TTC549 (cell line): Measurements from ENCODE around the gene SNX25.

Experiments used
- FAIRE-seq: peaks from 2 replicates; lab custom pipeline; 2012; peaks lifted over from hg19 to GRCh38; lab: Jason Lieb, UNC

Gene SNX25

GRCh38 chr4:185380320-185380719 lies 170.9 kb downstream of the SNX25 start:
- FAIRE-seq, result no peak

DNA sequence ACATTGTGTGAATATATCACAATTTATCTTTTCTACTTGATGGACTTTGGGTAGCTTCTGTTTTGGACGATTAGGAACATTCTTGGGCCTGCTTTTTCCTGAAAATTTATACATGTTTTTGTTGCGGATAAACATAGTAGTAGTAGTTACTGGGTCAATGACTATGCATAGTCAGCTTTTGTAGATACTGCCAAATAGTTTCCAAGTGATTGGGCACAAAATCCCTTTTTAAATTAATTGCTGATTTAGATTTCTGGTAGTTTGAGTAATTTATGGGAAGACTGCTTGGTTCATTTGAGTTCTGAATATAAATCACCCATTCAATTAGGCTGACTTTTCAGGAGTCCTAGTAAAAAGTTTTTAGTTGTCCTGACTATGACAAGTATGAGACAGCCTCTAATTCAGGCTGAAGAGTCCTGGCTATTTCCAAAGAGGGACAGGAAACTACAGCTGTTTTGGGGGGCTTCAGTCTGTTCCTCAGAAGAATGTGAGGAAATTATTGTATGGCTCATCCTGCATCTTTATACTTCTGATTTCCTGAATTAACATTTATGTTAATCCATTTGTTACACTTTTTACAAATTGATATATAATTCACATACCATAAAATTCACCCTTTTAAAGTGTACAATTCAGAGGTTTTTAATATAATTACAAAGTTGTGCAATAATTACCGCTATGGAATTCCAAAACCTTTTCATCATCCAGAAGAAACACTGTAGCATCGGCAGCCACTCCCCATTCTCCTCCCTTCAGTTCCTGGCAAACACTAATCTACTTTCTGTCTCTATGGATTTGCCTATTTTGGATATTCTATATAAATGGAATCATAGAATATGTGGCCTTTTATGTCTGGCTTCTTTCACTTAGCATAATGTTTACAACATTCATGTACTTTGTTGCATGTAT lies 172.1 kb downstream of the SNX25 start:
- FAIRE-seq, result no peak

DNA sequence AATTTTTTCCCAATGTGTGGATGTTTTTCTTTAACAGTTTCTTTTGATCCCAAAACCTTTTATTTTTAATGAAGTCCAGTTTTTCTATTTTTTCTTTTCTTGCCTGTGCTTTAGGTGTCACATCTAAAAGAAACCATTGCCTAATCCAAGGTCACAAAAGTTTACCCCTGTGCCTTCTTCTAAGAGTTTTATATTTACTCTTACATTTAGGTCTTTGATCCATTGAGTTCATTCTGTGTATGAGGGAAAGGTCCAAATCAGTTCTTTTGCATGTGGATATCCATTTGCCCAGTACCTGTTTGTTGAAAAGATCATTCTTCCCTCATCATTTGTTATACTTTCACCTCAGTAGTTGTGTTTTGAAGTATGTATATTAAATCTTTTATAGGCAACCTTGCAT lies 173.4 kb downstream of the SNX25 start:
- FAIRE-seq, result no peak

GRCh38 chr4:185383451-185383850 lies 174.1 kb downstream of the SNX25 start:
- FAIRE-seq, result no peak

GRCh38 chr4:185384061-185384460 lies 174.7 kb downstream of the SNX25 start:
- FAIRE-seq, result no peak

- FAIRE-seq, result no peak
Observed at GRCh38 chr4:185384930-185385331, 175.5 kb downstream of the SNX25 start.

GRCh38 chr4:185387957-185388356 lies 178.6 kb downstream of the SNX25 start:
- no peak for FAIRE-seq

- no peak for FAIRE-seq
Observed at GRCh38 chr4:185390941-185391340, 181.5 kb downstream of the SNX25 start.

DNA sequence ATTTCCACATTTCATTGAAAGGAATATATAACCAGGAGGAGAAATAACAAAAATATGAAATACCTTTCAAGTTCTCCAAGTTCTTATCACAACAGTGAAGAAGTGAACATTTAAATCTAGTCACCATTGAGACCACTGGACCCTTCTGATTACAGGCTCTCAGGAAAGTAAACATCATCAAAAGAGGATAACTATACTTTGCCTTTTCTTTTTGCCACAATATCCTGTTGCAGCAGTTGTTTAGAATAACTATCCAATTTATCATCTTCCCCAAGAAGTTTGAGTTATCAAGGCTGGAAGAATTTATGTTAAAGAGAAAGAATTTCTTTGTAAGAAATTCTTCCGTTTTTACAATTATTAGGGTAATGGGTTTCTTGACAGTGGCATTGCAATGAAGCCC lies 182.8 kb downstream of the SNX25 start:
- no peak for FAIRE-seq

DNA sequence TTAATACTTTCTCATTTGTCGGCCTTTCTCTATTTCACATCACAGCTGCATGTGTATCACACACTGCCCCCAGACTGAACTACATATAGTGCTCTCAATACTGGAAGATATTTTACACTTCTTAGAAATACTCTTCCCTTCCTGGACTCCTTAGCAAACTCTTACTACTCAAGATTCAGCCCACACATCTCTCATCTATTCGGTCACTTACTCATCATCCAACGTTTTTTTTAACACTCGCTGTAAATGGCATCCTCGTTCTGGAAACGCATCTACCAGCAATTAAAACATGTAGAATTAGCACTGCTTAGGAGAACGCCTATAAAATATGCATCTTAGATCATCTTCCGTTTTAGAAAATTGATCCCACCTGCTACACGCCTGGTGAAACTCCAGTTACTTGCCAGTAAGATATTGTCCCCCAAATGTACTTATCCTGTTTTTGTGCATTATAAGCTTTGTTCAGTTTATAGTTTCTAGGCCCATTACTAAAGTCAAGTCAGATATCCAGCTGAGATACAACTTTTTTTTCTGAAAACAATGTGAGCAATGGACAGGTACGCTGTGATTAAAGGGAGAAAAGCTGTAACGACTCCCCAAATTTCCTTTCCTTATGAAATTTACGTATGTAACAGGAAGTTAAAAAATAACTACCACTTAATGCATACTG lies 185.3 kb downstream of the SNX25 start:
- no peak for FAIRE-seq

- FAIRE-seq, result no peak
Observed at GRCh38 chr4:185395238-185395955, 186.0 kb downstream of the SNX25 start, which contains the start of gene LRP2BP. TSS of gene LRP2BP (minus strand) at chr4:185395924. CDS start at chr4:185378186, 17,738 bp downstream.

GRCh38 chr4:185395956-185396723 lies 186.7 kb downstream of the SNX25 start:
- no peak for FAIRE-seq

GRCh38 chr4:185396724-185397385 lies 187.5 kb downstream of the SNX25 start, which contains the start of gene ANKRD37:
TSS of gene ANKRD37 (plus strand) at chr4:185396841. CDS start at chr4:185396924, 83 bp downstream.
- FAIRE-seq, result no peak

- no peak for FAIRE-seq
Observed at GRCh38 chr4:185398618-185399017, 189.2 kb downstream of the SNX25 start.

- no peak for FAIRE-seq
Observed at GRCh38 chr4:185399466-185399865, 190.1 kb downstream of the SNX25 start.

- no peak for FAIRE-seq
Observed at GRCh38 chr4:185404031-185404430, 194.6 kb downstream of the SNX25 start.

GRCh38 chr4:185405296-185405999 lies 196.1 kb downstream of the SNX25 start:
- no peak for FAIRE-seq

GRCh38 chr4:185408432-185408831 lies 199.0 kb downstream of the SNX25 start:
- no peak for FAIRE-seq

DNA sequence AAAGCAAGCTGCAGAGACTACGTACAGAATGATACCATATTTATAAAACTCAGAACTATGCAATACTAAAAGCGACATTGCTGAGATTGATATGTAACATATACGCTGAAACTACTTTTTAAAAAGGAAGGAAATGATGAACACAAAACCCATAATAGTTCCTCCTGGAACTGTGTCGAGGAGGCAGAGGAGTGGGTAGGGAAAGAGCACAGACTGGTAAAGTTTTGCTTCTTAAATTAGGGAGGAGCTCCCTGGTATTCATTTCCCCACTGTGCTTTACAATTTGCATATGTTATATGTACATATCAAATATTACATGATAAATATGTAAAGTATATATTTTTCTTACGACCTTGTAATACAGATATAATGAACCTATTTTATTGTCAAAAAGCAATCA lies 202.5 kb downstream of the SNX25 start:
- FAIRE-seq, result no peak

DNA sequence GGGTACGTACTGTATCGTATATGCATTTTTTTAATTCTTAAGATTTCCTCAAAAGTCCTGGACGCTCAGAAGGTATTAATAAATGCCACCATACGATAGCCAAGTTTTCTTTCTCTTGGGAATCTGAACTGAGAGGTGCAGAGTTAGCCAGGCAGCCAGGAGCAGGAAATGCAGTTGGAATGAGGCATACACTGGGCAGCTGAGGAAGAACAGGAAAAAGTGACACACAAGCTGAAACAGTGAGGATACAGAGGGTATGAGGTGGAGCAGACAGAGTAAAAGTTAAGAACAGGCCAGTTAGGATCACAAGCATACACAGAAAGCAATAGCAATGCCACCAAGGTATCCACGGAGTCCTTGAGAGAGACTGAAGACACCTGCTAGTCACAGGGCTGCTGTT lies 203.0 kb downstream of the SNX25 start:
- no peak for FAIRE-seq
